HepG2 (cell line): ENCODE data around the gene ALG14. TPM values are rescaled to one million over a fixed set of nuclear protein-coding genes. Genes with fewer than 3 reads are reported as not detected.

Source experiments
- ATM ChIP-seq: fragments of 450-650 bp; IDR thresholded peaks from 2 replicates; pipeline ENCODE4 v1.7.1; 2017; ENCODE audit warnings: mild to moderate bottlenecking, borderline replicate concordance
- CAMTA2 ChIP-seq: sonication (generic); formaldehyde crosslinking; IDR thresholded peaks from 2 replicates; pipeline ENCODE4 v1.4.0; 2020; ENCODE audit warnings: mild to moderate bottlenecking, missing genetic modification reagents, borderline replicate concordance
- ELK4 ChIP-seq: sonication (generic); formaldehyde crosslinking; IDR thresholded peaks from 2 replicates; pipeline ENCODE4 v1.9.0; 2021; ENCODE audit warnings: missing genetic modification reagents, borderline replicate concordance
- HMGA1 ChIP-seq: sonication (generic); formaldehyde crosslinking; conservative IDR thresholded peaks from 2 replicates; pipeline ENCODE4 v1.4.0; 2020; ENCODE audit warnings: missing genetic modification reagents
- HOXA7 ChIP-seq: sonication (generic); formaldehyde crosslinking; IDR thresholded peaks from 2 replicates; pipeline ENCODE4 v1.8.1; 2022; ENCODE audit warnings: mild to moderate bottlenecking, missing genetic modification reagents, moderate library complexity
- JUNB ChIP-seq: sonication (generic); formaldehyde crosslinking; IDR thresholded peaks from 2 replicates; pipeline ENCODE4 v1.8.0; 2022; ENCODE audit warnings: missing genetic modification reagents, mild to moderate bottlenecking, borderline replicate concordance
- MED8 ChIP-seq: sonication (generic); formaldehyde crosslinking; IDR thresholded peaks from 2 replicates; pipeline ENCODE4 v1.8.1; 2023; ENCODE audit warnings: mild to moderate bottlenecking, missing genetic modification reagents; ENCODE audit not compliant: insufficient replicate concordance
- RBM39 ChIP-seq: fragments of 200-400 bp; formaldehyde crosslinking; IDR thresholded peaks from one replicate; pipeline ENCODE4 v1.6.1; 2018; ENCODE audit warnings: antibody characterized with exemption, mild to moderate bottlenecking, low read depth, low read length; ENCODE audit not compliant: poor library complexity, severe bottlenecking
- SP4 ChIP-seq: sonication (generic); formaldehyde crosslinking; IDR thresholded peaks from 2 replicates; pipeline ENCODE4 v1.8.1; 2023; ENCODE audit warnings: mild to moderate bottlenecking, missing genetic modification reagents
- ZBTB42 ChIP-seq: sonication (generic); formaldehyde crosslinking; IDR thresholded peaks from 2 replicates; pipeline ENCODE4 v1.5.0; 2020; ENCODE audit warnings: mild to moderate bottlenecking, missing genetic modification reagents
- ZFP91 ChIP-seq: sonication (generic); formaldehyde crosslinking; IDR thresholded peaks from 2 replicates; pipeline ENCODE4 v1.9.0; 2022; ENCODE audit warnings: missing genetic modification reagents, mild to moderate bottlenecking, borderline replicate concordance
- ZNF749 ChIP-seq: sonication (generic); formaldehyde crosslinking; IDR thresholded peaks from 2 replicates; pipeline ENCODE4 v1.8.0; 2022; ENCODE audit warnings: mild to moderate bottlenecking, missing genetic modification reagents, moderate library complexity, borderline replicate concordance
- polyA plus RNA-seq, 8 experiments: library from polyadenylated mRNA; depleted of rRNA in 3 of 8; stranded (reverse) in 7 of 8; unstranded in 1 of 8; fragments of >200 nt; fragmentation: Illumina TruSeq in 4 of 8; extraction: Trizol in 4 of 8; gene quantifications; 2 replicates each; pipeline versions ENCODE4 v1.2.1 to v1.2.3, GENCODE V29; 2011 to 2016; ENCODE audit warnings: low read depth in 4 of 8, missing spikeins in 1 of 8, mixed read lengths in 1 of 8; ENCODE audit not compliant: insufficient read depth in 1 of 8
- total RNA-seq, 5 experiments: library from RNA; depleted of rRNA; stranded (reverse); fragments of >200 nt; fragmentation: Illumina TruSeq; extraction: Trizol; gene quantifications; 2 replicates each; pipeline ENCODE4 v1.2.3, GENCODE V29; 2016; ENCODE audit warnings: low read depth in 1 of 5
- TF ChIP-seq, protein P1 (sequence below): sonication (generic); formaldehyde crosslinking; IDR thresholded peaks from 2 replicates; pipeline ENCODE4 v1.8.1; 2023; ENCODE audit warnings: mild to moderate bottlenecking, missing genetic modification reagents, borderline replicate concordance
- TF ChIP-seq, protein P2 (sequence below), 2 experiments: sonication (generic) in 1 of 2; formaldehyde crosslinking in 1 of 2; IDR thresholded peaks; 2 replicates each; pipeline versions ENCODE4 v1.6.1 to v1.9.0; 2014 to 2022; ENCODE audit warnings: antibody characterized with exemption in 1 of 2, borderline replicate concordance in 1 of 2, inconsistent platforms in 1 of 2, low read depth in 1 of 2, missing genetic modification reagents in 1 of 2
- TF ChIP-seq, protein P3 (sequence below): IDR thresholded peaks from 2 replicates; pipeline ENCODE4 v1.6.1; 2018; ENCODE audit warnings: missing genetic modification reagents
- TF ChIP-seq, protein P4 (sequence below): sonication (generic); formaldehyde crosslinking; IDR thresholded peaks from 2 replicates; pipeline ENCODE4 v1.8.1; 2023; ENCODE audit warnings: mild to moderate bottlenecking, moderate library complexity, missing genetic modification reagents

The ALG14 gene
- total and polyA plus RNA-seq, 2 of the 13 experiments (the other 11 are each of a cell fraction or from before 2014, with no cell fraction given), result 4.5 to 12.7 TPM

DNA sequence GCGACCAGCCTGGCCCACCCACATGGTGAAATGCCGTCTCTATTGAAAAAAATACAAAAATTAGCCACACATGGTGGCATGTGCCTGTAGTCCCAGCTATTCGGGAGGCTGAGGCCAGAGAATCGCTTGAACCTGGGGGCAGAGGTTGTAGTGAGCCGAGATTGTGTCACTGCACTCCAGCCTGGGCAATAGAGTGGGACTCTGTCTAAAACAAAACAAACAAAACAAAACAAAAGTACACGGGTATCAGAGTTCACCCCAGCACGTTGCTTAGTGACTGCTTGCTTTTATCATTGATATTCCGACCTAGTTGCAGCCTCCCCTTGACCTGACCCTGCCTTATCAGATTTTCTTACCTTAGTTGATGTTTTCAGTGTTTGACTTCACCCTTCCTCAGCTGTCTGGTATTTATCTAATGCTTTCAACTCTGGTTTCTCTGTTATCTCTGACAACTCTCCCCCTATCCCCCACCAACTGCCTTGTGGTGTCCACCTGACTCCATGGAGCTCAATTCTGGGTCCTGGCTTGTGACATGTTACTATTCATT lies 49.5 kb upstream of the ALG14 start (continued):
- TF ChIP-seq ZBTB42 (CRISPR knock-in tag), result no peak
- peak; percentile 59; the same call in 1 of the 2 replicates for TF ChIP-seq ZFP91 (CRISPR knock-in tag)
- no peak for TF ChIP-seq CAMTA2 (CRISPR knock-in tag)
- TF ChIP-seq, protein P1, sequence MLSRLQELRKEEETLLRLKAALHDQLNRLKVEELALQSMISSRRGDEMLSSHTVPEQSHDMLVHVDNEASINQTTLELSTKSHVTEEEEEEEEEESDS (CRISPR knock-in tag), result 0 out of 2 replicates have a peak, but pooled peaks have one; percentile 59
- TF ChIP-seq ATM, result no peak
- peak; percentile 84 for TF ChIP-seq JUNB (CRISPR knock-in tag)
- no peak for TF ChIP-seq HMGA1
- TF ChIP-seq, protein P2, sequence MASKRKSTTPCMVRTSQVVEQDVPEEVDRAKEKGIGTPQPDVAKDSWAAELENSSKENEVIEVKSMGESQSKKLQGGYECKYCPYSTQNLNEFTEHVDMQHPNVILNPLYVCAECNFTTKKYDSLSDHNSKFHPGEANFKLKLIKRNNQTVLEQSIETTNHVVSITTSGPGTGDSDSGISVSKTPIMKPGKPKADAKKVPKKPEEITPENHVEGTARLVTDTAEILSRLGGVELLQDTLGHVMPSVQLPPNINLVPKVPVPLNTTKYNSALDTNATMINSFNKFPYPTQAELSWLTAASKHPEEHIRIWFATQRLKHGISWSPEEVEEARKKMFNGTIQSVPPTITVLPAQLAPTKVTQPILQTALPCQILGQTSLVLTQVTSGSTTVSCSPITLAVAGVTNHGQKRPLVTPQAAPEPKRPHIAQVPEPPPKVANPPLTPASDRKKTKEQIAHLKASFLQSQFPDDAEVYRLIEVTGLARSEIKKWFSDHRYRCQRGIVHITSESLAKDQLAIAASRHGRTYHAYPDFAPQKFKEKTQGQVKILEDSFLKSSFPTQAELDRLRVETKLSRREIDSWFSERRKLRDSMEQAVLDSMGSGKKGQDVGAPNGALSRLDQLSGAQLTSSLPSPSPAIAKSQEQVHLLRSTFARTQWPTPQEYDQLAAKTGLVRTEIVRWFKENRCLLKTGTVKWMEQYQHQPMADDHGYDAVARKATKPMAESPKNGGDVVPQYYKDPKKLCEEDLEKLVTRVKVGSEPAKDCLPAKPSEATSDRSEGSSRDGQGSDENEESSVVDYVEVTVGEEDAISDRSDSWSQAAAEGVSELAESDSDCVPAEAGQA (IDR thresholded peaks at IDR 0.05; ENCODE audit: low read depth), result no peak
- TF ChIP-seq, protein P2 (CRISPR knock-in tag; IDR thresholded peaks at IDR 0.05; ENCODE audit: borderline replicate concordance), result no peak
- peak; percentile 39 for TF ChIP-seq MED8
- TF ChIP-seq SP4 (CRISPR knock-in tag), result no peak
- TF ChIP-seq ELK4 (CRISPR knock-in tag), result no peak
- TF ChIP-seq HOXA7 (CRISPR knock-in tag), result no peak
- TF ChIP-seq, protein P3, sequence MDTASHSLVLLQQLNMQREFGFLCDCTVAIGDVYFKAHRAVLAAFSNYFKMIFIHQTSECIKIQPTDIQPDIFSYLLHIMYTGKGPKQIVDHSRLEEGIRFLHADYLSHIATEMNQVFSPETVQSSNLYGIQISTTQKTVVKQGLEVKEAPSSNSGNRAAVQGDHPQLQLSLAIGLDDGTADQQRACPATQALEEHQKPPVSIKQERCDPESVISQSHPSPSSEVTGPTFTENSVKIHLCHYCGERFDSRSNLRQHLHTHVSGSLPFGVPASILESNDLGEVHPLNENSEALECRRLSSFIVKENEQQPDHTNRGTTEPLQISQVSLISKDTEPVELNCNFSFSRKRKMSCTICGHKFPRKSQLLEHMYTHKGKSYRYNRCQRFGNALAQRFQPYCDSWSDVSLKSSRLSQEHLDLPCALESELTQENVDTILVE (CRISPR knock-in tag), result peak; percentile 78
- TF ChIP-seq, protein P4, sequence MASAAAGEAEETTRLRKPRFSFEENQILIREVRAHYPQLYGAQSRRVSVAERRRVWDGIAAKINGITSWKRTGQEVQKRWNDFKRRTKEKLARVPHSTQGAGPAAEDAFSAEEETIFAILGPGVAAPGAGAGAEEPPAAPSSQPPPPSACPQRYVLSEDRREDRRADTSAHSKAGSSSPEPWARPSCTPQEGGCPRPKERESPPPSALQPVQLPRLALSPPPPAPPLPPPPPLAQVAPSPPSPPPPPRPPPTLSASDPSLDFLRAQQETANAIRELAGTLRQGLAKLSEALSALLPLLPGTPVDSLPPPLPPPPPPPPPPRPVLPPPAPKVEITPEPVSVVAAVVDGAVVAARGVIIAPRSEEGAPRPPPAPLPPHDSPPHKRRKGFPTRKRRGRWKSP (CRISPR knock-in tag), result peak; percentile 65; the same call in 1 of the 2 replicates
- no peak; the same call in 1 of the 2 replicates for TF ChIP-seq ZNF749 (CRISPR knock-in tag)
- no peak for TF ChIP-seq RBM39
